WI38 (cell line): Measurements from ENCODE around the gene FAM236C.
"Not testable (repeated sequence)": the region's sequence is repeated elsewhere in the genome, so short reads cannot be mapped to it uniquely, and the experiment has no call there.

Experiments used
- H3K4me3 ChIP-seq: 2 replicates; pipeline ENCODE4 v1.5.1; 2011; ENCODE audit warnings: low read depth, mild to moderate bottlenecking, control low read depth, low read length

FAM236C gene

DNA sequence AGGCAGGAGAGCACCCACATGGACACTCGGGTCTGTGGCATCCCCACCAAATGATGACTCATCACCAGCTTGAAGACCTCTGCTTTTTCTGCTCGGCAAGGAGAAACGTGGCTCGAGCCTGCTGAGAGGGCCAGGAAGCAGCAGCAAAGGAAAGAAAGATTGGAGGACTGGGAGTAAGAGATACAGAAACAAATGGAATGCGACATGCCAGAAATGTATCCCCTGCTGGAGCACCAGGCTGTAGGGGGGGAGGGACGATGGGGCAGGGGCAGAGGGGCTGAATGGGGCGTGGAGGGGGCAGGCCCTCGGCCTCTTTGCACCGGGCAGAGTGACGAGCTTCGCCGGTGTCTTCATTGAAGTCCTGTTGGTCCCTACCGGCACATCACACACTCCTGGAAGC lies at the start of gene FAM236C:
FAM236C (plus strand) TSS at position 301 of the 400 bp plus-strand sequence. CDS start 100 bp downstream, outside the sequence.
- H3K4me3 ChIP-seq = not testable (repeated sequence)

DNA sequence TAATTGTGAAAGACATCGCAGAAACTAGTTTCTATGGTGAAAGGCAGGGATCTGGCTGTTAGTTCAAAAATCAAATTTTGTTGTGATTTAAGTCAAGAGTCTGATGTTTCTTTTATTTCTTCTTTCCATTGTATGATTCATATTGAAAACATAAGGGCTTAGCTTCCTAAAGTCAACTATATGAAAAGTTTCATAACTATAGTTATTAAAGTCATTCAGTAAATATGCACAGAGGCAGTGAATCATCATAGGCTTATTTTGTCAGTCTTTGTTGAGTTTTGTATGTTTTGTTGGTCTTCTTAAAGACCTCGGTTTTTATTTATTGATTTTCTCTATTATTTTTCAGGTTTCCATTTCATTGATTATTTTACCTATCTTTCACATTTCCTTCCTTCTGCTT lies 29.5 kb upstream of the FAM236C start:
- not testable (repeated sequence) for H3K4me3 ChIP-seq

DNA sequence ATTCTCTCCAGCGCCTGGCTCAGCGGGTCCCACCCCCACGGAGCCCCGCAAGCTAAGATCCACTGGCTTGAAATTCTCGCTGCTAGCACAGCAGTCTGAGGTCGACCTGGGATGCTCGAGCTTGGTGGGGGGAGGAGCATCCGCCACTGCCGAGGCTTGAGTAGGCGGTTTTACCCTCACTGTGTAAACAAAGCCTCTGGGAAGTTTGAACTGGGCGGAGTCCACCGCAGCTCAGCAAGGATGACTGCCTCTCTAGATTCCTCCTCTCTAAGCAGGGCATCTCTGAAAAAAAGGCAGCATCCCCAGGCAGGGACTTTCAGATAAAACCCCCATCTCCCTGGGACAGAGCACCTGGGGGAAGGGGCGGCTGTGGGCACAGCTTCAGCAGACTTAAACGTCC lies 22.7 kb upstream of the FAM236C start:
- H3K4me3 ChIP-seq = not testable (repeated sequence)

DNA sequence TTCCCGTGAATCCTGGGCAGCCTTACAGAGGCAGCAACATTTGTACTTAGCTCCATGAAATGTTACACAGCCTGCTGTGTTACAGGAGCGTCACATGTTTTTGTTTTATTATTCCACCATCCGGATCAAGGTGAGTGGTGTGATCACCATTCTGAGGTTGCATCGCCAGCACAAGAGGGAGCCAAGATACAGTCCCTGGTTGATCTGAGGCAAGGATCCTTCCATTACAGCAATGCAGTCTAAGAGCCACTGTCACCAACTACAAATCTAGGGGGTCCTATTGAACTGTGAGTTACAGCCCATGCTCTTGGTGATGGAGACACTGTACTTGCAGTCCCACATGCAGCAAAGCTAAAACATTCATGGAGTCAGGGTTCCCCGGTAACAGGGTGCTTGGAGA lies 3.7 kb downstream of the FAM236C start:
- not testable (repeated sequence) for H3K4me3 ChIP-seq

DNA sequence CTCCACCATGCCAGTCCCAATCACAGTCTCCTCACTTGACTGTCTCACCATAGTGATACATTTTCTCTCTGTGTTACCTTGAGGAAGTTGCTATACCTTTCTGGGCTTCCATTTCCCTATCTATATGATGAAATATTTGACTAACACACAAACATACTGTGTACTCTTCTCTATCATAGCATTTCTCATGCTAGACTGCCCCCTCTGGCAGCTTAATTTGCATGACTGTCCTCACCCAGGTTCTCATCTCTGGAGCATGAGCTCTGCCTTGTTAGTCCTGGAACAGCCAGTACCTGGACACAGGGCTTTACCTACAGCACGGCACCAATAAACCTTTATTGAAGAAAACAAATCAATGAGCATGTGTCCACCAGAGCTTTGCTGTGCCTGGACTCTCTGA lies 19.9 kb downstream of the FAM236C start:
- not testable (repeated sequence) for H3K4me3 ChIP-seq

DNA sequence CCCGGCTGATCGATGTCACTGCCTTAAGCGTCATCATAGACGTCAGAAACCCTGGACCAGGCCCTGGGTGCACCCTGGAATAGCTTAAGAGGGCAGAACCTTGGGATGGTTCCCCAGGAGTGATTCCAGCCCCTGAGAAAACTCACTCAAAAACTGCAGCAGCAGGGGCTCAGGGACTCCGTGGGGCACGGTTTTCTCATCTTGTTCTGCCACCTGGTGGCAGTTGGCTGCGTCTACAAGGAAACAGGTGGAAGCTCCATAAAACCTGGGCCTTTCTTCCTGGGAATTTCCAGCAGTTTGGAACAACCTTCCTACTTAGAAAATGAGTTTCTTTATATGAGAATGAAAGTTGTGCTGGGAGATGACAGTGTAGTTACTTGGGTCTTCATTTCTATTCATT lies 24.0 kb downstream of the FAM236C start:
- H3K4me3 ChIP-seq = not testable (repeated sequence)

DNA sequence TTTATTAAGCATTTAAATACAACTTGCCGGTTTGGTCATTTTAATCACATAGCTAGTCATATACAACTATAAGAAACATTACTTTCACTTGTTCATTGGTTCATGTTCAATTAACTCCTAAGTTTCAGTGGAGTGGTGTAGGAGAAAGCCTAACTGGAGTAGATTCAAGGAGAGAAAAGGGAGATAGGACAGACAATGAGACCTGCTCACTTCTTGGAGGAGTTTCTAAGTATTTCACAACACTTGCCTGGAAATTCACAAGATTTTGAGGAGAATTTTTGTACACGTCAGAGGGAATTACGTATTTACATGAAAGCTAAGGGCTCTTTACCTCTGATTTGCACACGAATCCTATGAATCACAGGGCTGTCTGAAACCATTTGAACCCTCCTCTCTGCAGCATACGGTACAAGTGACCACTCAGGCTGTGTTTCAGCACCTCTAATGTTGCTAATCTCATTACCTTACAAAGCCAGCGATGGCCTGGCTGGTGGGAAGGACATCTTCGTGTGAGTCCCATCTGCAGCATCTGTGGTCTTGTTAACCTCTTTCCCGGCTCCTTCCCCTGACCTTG lies 24.6 kb downstream of the FAM236C start:
- not testable (repeated sequence) for H3K4me3 ChIP-seq

DNA sequence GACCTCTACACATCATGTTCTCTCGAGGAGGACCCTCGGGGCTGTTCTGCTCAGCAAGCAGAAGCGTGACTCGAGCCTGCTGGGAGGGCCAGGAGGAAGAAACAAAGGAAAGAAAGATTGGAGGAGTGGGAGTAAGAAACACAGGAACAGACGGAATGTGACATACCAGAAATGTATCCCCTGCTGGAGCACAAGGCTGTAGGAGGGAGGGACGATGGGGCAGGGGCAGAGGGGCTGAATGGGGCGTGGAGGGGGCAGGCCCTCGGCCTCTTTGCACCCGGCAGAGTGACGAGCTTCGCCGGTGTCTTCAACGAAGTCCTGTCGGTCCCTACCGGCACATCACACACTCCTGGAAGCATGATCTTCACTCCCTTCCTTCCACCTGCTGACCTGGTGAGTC lies 25.5 kb downstream of the FAM236C start, which contains the start of gene FAM236A:
FAM236A (plus strand) TSS at position 301 of the 400 bp plus-strand sequence; CDS start at position 358, 57 bp downstream.
- not testable (repeated sequence) for H3K4me3 ChIP-seq

DNA sequence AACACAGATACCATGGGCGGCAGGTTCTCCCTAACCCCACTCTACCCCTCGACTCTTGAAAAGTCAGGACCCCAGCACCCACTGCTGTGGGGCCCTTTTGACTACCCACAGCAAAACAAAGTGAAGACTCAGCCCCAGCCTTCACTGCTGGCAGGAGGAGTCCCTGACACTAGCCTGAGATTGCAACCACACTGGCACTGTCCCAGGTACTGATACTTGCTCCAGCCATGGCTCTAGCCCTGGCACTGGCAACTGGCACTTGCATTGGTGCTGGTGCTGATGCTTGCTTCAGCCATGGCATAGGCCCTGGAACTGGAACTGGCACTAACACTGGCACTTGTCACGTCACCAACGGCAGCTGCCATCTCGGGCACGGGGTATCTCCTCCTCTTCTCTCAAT lies 29.9 kb downstream of the FAM236C start:
- not testable (repeated sequence) for H3K4me3 ChIP-seq

DNA sequence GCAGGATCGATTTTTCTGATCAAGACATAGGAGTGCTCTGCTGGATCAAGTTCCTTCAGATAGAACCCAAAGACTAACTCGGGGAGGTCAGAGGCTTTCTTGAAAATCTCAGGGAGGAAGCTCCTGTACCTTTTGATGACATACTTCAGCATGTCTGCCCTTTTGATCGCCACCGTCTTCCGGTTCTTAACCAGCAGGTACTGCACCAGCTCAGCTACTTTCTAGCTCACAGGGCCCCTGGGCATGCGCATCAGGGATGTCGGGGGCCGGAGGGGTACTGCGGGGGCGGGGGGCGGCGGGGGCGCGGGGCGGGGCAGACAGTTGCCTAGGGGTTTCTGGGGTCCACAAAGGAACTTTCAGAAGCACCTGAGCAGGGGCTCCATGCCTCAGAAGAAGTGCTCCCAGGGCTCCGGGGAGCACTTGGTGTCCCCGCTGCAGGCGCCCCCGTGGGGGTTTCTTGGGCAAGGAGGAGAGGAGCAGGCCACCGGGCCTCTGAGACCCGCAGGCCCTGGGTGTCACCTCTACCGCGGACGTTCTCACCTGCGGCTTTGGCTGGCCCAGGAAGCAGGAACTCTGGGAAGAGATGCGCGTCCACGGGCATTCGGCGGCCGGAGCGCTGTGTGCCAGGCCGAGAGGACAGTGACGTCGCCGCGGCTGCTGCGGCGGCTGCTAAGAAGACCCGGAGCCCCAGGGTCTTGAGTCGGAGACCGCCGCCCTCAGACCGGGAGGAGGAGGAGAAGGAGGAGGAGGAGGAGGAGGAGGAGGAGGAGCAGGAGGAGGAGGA lies 30.8 kb downstream of the FAM236C start:
- not testable (repeated sequence) for H3K4me3 ChIP-seq

DNA sequence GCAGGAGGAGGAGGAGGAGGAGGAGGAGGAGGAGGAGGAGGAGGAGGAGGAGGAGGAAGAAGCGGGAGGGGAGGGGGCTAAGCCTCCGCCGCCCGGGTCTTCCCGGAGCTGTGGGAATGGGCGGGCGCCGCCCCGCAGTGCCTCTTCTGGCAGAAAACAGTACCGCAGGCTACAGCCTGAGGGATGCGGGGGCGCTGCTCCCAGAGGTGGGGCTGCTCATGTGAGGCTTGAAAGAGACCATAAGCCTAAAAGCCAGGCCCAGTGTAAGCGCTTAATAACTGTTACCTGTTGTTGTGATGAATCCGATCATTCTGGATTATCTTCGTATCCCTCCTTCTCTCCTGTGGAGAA lies 31.4 kb downstream of the FAM236C start, which contains the start of gene DMRTC1:
DMRTC1 (minus strand) TSS at position 19 of the 351 bp plus-strand sequence. CDS start 68,143 bp downstream, outside the sequence.
- H3K4me3 ChIP-seq = not testable (repeated sequence)

DNA sequence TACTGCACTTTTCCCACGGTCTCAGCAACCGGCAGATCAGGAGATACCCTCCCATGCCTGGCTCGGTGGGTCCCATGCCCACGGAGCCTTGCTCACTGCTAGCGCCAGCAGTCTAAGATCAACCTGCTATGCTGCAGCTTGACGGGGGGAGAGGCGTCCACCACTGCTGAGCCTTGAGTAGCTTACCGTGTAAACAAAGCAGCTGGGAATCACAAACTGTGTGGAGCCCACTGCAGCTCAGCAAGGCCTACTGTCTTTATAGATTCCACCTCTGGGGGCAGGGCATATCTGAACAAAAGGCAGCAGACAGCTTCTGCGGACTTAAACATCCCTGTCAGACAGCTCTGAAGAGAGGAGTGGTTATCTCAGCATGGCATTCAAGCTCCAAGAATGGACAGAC lies 47.6 kb downstream of the FAM236C start:
- H3K4me3 ChIP-seq = not testable (repeated sequence)
